Activated T-cell treated with anti-CD3 and anti-CD28 coated beads for 4 hours (primary cell): ENCODE results near the gene ADPGK.

Experiments
- DNase-seq: peaks from one replicate; pipeline ENCODE4 v3.0.0-alpha.2; 2020

ADPGK gene

GRCh38 chr15:72787526-72787925, 4.0 kb upstream of the ADPGK start:
- DNase-seq, result no peak

- no peak for DNase-seq
Observed at GRCh38 chr15:72786676-72787345, 3.3 kb upstream of the ADPGK start.

- no peak for DNase-seq
Observed at GRCh38 chr15:72786242-72786641, 2.7 kb upstream of the ADPGK start.

- no peak for DNase-seq
Observed at GRCh38 chr15:72785841-72786240, 2.3 kb upstream of the ADPGK start.

- DNase-seq, result no peak
Observed at GRCh38 chr15:72785432-72785831, 1.9 kb upstream of the ADPGK start.

GRCh38 chr15:72784456-72784876, 908 bp upstream of the ADPGK start:
- DNase-seq, result no peak

- no peak for DNase-seq
Observed at GRCh38 chr15:72783004-72783639, 436 bp downstream of the ADPGK start.

- no peak for DNase-seq
Observed at GRCh38 chr15:72782274-72783003, 1.1 kb downstream of the ADPGK start.

- DNase-seq, result no peak
Observed at GRCh38 chr15:72781631-72782030, 1.9 kb downstream of the ADPGK start.

GRCh38 chr15:72778796-72779195, 4.8 kb downstream of the ADPGK start:
- DNase-seq, result no peak

GRCh38 chr15:72774696-72775383, 8.7 kb downstream of the ADPGK start:
- DNase-seq, result no peak

GRCh38 chr15:72771329-72771725, 12.2 kb downstream of the ADPGK start:
- no peak for DNase-seq

- DNase-seq, result no peak
Observed at GRCh38 chr15:72770673-72771328, 12.8 kb downstream of the ADPGK start.

- no peak for DNase-seq
Observed at GRCh38 chr15:72766780-72767179, 16.8 kb downstream of the ADPGK start.

- no peak for DNase-seq
Observed at GRCh38 chr15:72766025-72766424, 17.5 kb downstream of the ADPGK start.

GRCh38 chr15:72764656-72765055, 18.9 kb downstream of the ADPGK start:
- DNase-seq, result no peak

- no peak for DNase-seq
Observed at GRCh38 chr15:72760590-72761260, 22.8 kb downstream of the ADPGK start.

GRCh38 chr15:72758182-72758581, 25.4 kb downstream of the ADPGK start:
- DNase-seq, result no peak

- DNase-seq, result no peak
Observed at GRCh38 chr15:72754096-72754495, 29.5 kb downstream of the ADPGK start.

- no peak for DNase-seq
Observed at GRCh38 chr15:72751751-72752455, 31.7 kb downstream of the ADPGK start.

- DNase-seq, result no peak
Observed at GRCh38 chr15:72749700-72750099, 33.9 kb downstream of the ADPGK start.

GRCh38 chr15:72740219-72740618, 43.3 kb downstream of the ADPGK start:
- DNase-seq, result no peak
